CD4-positive, alpha-beta T cell treated with Interleukin-10 for 1 hour (primary cell): ENCODE data around the gene LSM4.
"Not testable (repeated sequence)": the region's sequence is repeated elsewhere in the genome, so short reads cannot be mapped to it uniquely, and the experiment has no call there.

Experiments
- DNase-seq: peaks from one replicate; pipeline ENCODE4 v3.0.0-alpha.2; 2020

LSM4 gene

GRCh38 chr19:18340190-18340989 is 17.5 kb upstream of the LSM4 start, which contains the start of gene PGPEP1:
TSS of gene PGPEP1 (plus strand) at chr19:18340598. CDS start at chr19:18340682, 84 bp downstream.
- DNase-seq = peak; percentile 65

GRCh38 chr19:18339723-18340122 is 16.8 kb upstream of the LSM4 start:
- no peak for DNase-seq

- no peak for DNase-seq
Measured at GRCh38 chr19:18338541-18338940, 15.7 kb upstream of the LSM4 start.

- no peak for DNase-seq
Measured at GRCh38 chr19:18336121-18336520, 13.2 kb upstream of the LSM4 start.

- no peak for DNase-seq
Measured at GRCh38 chr19:18333680-18334079, 10.8 kb upstream of the LSM4 start.

- no peak for DNase-seq
Measured at GRCh38 chr19:18332917-18333530, 10.1 kb upstream of the LSM4 start.

- no peak for DNase-seq
Measured at GRCh38 chr19:18330868-18331267, 8.0 kb upstream of the LSM4 start.

- DNase-seq = no peak
Measured at GRCh38 chr19:18329035-18329376, 6.1 kb upstream of the LSM4 start.

- DNase-seq = peak; percentile 94
Measured at GRCh38 chr19:18328340-18329034, 5.6 kb upstream of the LSM4 start.

- DNase-seq = no peak
Measured at GRCh38 chr19:18326772-18327171, 3.9 kb upstream of the LSM4 start.

GRCh38 chr19:18324373-18324731 is 1.5 kb upstream of the LSM4 start:
- not testable (repeated sequence) for DNase-seq

GRCh38 chr19:18322318-18322758 is 538 bp downstream of the LSM4 start:
- DNase-seq = peak; percentile 40

- peak; percentile 46 for DNase-seq
Measured at GRCh38 chr19:18321734-18322102, 1.2 kb downstream of the LSM4 start.

- no peak for DNase-seq
Measured at GRCh38 chr19:18320865-18321733, 1.8 kb downstream of the LSM4 start.

- DNase-seq = no peak
Measured at GRCh38 chr19:18319591-18320135, 3.2 kb downstream of the LSM4 start.

GRCh38 chr19:18317961-18318800 is 4.7 kb downstream of the LSM4 start:
- peak; percentile 71 for DNase-seq

GRCh38 chr19:18313398-18313797 is 9.5 kb downstream of the LSM4 start:
- no peak for DNase-seq

GRCh38 chr19:18312092-18312534 is 10.8 kb downstream of the LSM4 start:
- no peak for DNase-seq

- DNase-seq = no peak
Measured at GRCh38 chr19:18311502-18312091, 11.3 kb downstream of the LSM4 start.

GRCh38 chr19:18310966-18311365 is 11.9 kb downstream of the LSM4 start:
- DNase-seq = no peak
